ENCODE data around the gene MVD. TPM values are rescaled to one million over a fixed set of nuclear protein-coding genes. Genes with fewer than 3 reads are reported as not detected.

The MVD gene
- total RNA-seq, 1 experiment from 2014 or later: 141 TPM

- Mint-ChIP-seq H3K27me3 (ENCODE audit: insufficient read depth, unreplicated experiment) (no peaks in the 10 kb centered on the region), H3K4me1 (ENCODE audit: low read depth, unreplicated experiment) (no peaks in the 10 kb centered on the region), H3K9me3 (ENCODE audit: unreplicated experiment) (no peaks in the 10 kb centered on the region), H3K36me3 (ENCODE audit: insufficient read depth, unreplicated experiment) (peaks cover 45% of the 10 kb centered on the region), H3K27ac (ENCODE audit: unreplicated experiment) (no peak overlapping the region), H3K4me3 (ENCODE audit: unreplicated experiment) (no peak overlapping the region)
- CTCF ChIA-PET: no interaction called here
- no peak overlapping the region for H3K4me3 ChIP-seq (ENCODE audit: low read depth, low read length)
- intact Hi-C loops (cut with micrococcal nuclease; ENCODE audit: unreplicated experiment): no loop called here
- H3K36me3 ChIP-seq (ENCODE audit: control insufficient read depth, insufficient read depth, low read length): peaks cover 5% of the 10 kb centered on the region
- H3K4me1 ChIP-seq: peaks cover 16% of the 10 kb centered on the region
- H3K27me3 ChIP-seq (replicated peaks; ENCODE audit: control insufficient read depth, insufficient read depth, low read length): no peaks in the 10 kb centered on the region
- no peaks in the 10 kb centered on the region for H3K9me3 ChIP-seq
- BruUV-seq (replicated peaks): no TSS peak
- POLR2A ChIA-PET: no interaction called here
- DNase-seq: no peak
- TF ChIP-seq CTCF (IDR thresholded peaks at IDR 0.05; ENCODE audit: insufficient read depth in 1 of 2, low read depth in 1 of 2, low read length in 1 of 2, severe bottlenecking in 1 of 2, unreplicated experiment in 1 of 2): no peak
Measured at GRCh38 chr16:88655733-88656281, 7.1 kb downstream of the MVD start.

- peaks cover 50% of the 10 kb centered on the region for H3K36me3 Mint-ChIP-seq (ENCODE audit: insufficient read depth, unreplicated experiment)
- H3K27ac Mint-ChIP-seq (ENCODE audit: unreplicated experiment): no peak overlapping the region
Measured at GRCh38 chr16:88655053-88655732, 7.7 kb downstream of the MVD start.

GRCh38 chr16:88654363-88655052 lies 8.4 kb downstream of the MVD start:
- intact Hi-C loops (cut with micrococcal nuclease; ENCODE audit: unreplicated experiment): no loop called here
- Mint-ChIP-seq H3K4me1 (ENCODE audit: low read depth, unreplicated experiment) (no peaks in the 10 kb centered on the region), H3K4me3 (ENCODE audit: unreplicated experiment) (no peak overlapping the region), H3K27me3 (ENCODE audit: insufficient read depth, unreplicated experiment) (no peaks in the 10 kb centered on the region), H3K9me3 (ENCODE audit: unreplicated experiment) (no peaks in the 10 kb centered on the region), H3K27ac (ENCODE audit: unreplicated experiment) (no peak overlapping the region), H3K36me3 (ENCODE audit: insufficient read depth, unreplicated experiment) (peaks cover 57% of the 10 kb centered on the region)
- Histone ChIP-seq H3K27me3 (replicated peaks; ENCODE audit: control insufficient read depth, insufficient read depth, low read length) (no peaks in the 10 kb centered on the region), H3K36me3 (ENCODE audit: control insufficient read depth, insufficient read depth, low read length) (peaks cover 5% of the 10 kb centered on the region), H3K9me3 (no peaks in the 10 kb centered on the region), H3K4me1 (peaks cover 12% of the 10 kb centered on the region), H3K4me3 (ENCODE audit: low read depth, low read length) (no peak overlapping the region)
- TF ChIP-seq CTCF (IDR thresholded peaks at IDR 0.05; ENCODE audit: insufficient read depth in 1 of 2, low read depth in 1 of 2, low read length in 1 of 2, severe bottlenecking in 1 of 2, unreplicated experiment in 1 of 2): no peak
- no TSS peak for BruUV-seq (replicated peaks)
- CTCF ChIA-PET: no interaction called here
- DNase-seq: no peak
- POLR2A ChIA-PET: no interaction called here

More at GRCh38 chr16:88655053-88655732, 7.7 kb downstream of the MVD start:
- ChIA-PET CTCF (no interaction called here), POLR2A (no interaction called here)
- Mint-ChIP-seq H3K4me3 (ENCODE audit: unreplicated experiment) (no peak overlapping the region), H3K9me3 (ENCODE audit: unreplicated experiment) (no peaks in the 10 kb centered on the region), H3K4me1 (ENCODE audit: low read depth, unreplicated experiment) (no peaks in the 10 kb centered on the region), H3K27me3 (ENCODE audit: insufficient read depth, unreplicated experiment) (no peaks in the 10 kb centered on the region)
- no peak for DNase-seq
- H3K9me3 ChIP-seq: no peaks in the 10 kb centered on the region
- intact Hi-C loops (cut with micrococcal nuclease; ENCODE audit: unreplicated experiment): no loop called here
- TF ChIP-seq CTCF (IDR thresholded peaks at IDR 0.05; ENCODE audit: insufficient read depth in 1 of 2, low read depth in 1 of 2, low read length in 1 of 2, severe bottlenecking in 1 of 2, unreplicated experiment in 1 of 2): no peak
- H3K27me3 ChIP-seq (replicated peaks; ENCODE audit: control insufficient read depth, insufficient read depth, low read length): no peaks in the 10 kb centered on the region
- H3K4me3 ChIP-seq (ENCODE audit: low read depth, low read length): no peak overlapping the region
- no TSS peak for BruUV-seq (replicated peaks)
- peaks cover 5% of the 10 kb centered on the region for H3K36me3 ChIP-seq (ENCODE audit: control insufficient read depth, insufficient read depth, low read length)
- peaks cover 14% of the 10 kb centered on the region for H3K4me1 ChIP-seq

Data from Caco-2 (cell line).